H9 (cell line): ENCODE results near the gene AP4B1. TPM values are rescaled to one million over a fixed set of nuclear protein-coding genes. Genes with fewer than 3 reads are reported as not detected.

Experiments
- DNase-seq: peaks from one replicate; pipeline ENCODE4 v3.0.0-alpha.2; 2017
- H2AFZ ChIP-seq: one replicate; pipeline ENCODE4 v1.6.1; 2013; ENCODE audit warnings: mild to moderate bottlenecking, low read length, control low read depth, moderate library complexity
- H2AK5ac ChIP-seq: 2 replicates; pipeline ENCODE4 v1.6.1; 2013; ENCODE audit warnings: low read length, control low read depth, mixed read lengths; ENCODE audit not compliant: insufficient read length
- H2BK120ac ChIP-seq: one replicate; pipeline ENCODE4 v1.6.1; 2013; ENCODE audit warnings: low read depth, mild to moderate bottlenecking, low read length, control low read depth, inconsistent platforms; ENCODE audit not compliant: poor library complexity, severe bottlenecking
- H2BK12ac ChIP-seq: 2 replicates; pipeline ENCODE4 v1.6.1; 2013; ENCODE audit warnings: low read length, control low read depth, mixed read lengths, low read depth; ENCODE audit not compliant: insufficient read length
- H2BK15ac ChIP-seq: 2 replicates; pipeline ENCODE4 v1.6.1; 2013; ENCODE audit warnings: low read depth, low read length, control low read depth
- H2BK20ac ChIP-seq: one replicate; pipeline ENCODE4 v1.6.1; 2013; ENCODE audit warnings: low read depth, mild to moderate bottlenecking, low read length, control low read depth, inconsistent platforms; ENCODE audit not compliant: poor library complexity, severe bottlenecking
- H2BK5ac ChIP-seq: 2 replicates; pipeline ENCODE4 v1.6.1; 2013; ENCODE audit warnings: low read length, control low read depth, mixed read lengths; ENCODE audit not compliant: insufficient read length
- H3K14ac ChIP-seq: 2 replicates; pipeline ENCODE4 v1.6.1; 2013; ENCODE audit warnings: low read length, control low read depth; ENCODE audit not compliant: insufficient read depth
- H3K18ac ChIP-seq: 2 replicates; pipeline ENCODE4 v1.6.1; 2013; ENCODE audit warnings: low read depth, mild to moderate bottlenecking, mixed read lengths, low read length, control low read depth; ENCODE audit not compliant: insufficient read length
- H3K23ac ChIP-seq: 2 replicates; pipeline ENCODE4 v1.6.1; 2013; ENCODE audit warnings: low read length, control low read depth, mixed read lengths, low read depth; ENCODE audit not compliant: insufficient read length
- H3K23me2 ChIP-seq: 2 replicates; pipeline ENCODE4 v1.6.1; 2013; ENCODE audit warnings: low read depth, mild to moderate bottlenecking, mixed read lengths, low read length, control low read depth; ENCODE audit not compliant: insufficient read length, poor library complexity, severe bottlenecking
- H3K27ac ChIP-seq: 2 replicates; pipeline ENCODE4 v1.5.1; 2013; ENCODE audit warnings: low read length, control low read depth, mixed read lengths, low read depth; ENCODE audit not compliant: insufficient read length
- H3K27me3 ChIP-seq: 2 replicates; pipeline ENCODE4 v1.6.1; 2013; ENCODE audit warnings: low read length, control low read depth, inconsistent platforms; ENCODE audit not compliant: insufficient read depth
- H3K4ac ChIP-seq: 2 replicates; pipeline ENCODE4 v1.6.1; 2013; ENCODE audit warnings: low read depth, mild to moderate bottlenecking, control low read depth, inconsistent platforms, low read length, moderate library complexity
- H3K4me1 ChIP-seq: 2 replicates; pipeline ENCODE4 v1.6.1; 2013; ENCODE audit warnings: low read length, control low read depth, inconsistent platforms; ENCODE audit not compliant: insufficient read depth
- H3K4me2 ChIP-seq: 2 replicates; pipeline ENCODE4 v1.6.1; 2013; ENCODE audit warnings: low read length, control low read depth, mixed read lengths; ENCODE audit not compliant: insufficient read length, insufficient read depth
- H3K56ac ChIP-seq: 2 replicates; pipeline ENCODE4 v1.6.1; 2013; ENCODE audit warnings: low read depth, mild to moderate bottlenecking, mixed read lengths, low read length, control low read depth; ENCODE audit not compliant: insufficient read length
- H3K79me1 ChIP-seq: 2 replicates; pipeline ENCODE4 v1.6.1; 2013; ENCODE audit warnings: low read depth, mild to moderate bottlenecking, moderate library complexity, low read length, control low read depth, inconsistent platforms; ENCODE audit not compliant: insufficient read depth, poor library complexity, severe bottlenecking
- H3K79me2 ChIP-seq: 2 replicates; pipeline ENCODE4 v1.6.1; 2013; ENCODE audit warnings: low read length, control low read depth, inconsistent platforms; ENCODE audit not compliant: insufficient read depth
- H3K9ac ChIP-seq: 2 replicates; pipeline ENCODE4 v1.6.1; 2013; ENCODE audit warnings: low read length, control low read depth, mixed read lengths; ENCODE audit not compliant: insufficient read length; ENCODE audit errors: extremely low read depth
- H3K9me3 ChIP-seq: one replicate; pipeline ENCODE4 v1.6.1; 2013; ENCODE audit warnings: low read depth, low read length, inconsistent platforms; ENCODE audit not compliant: control insufficient read depth
- H3T11ph ChIP-seq: one replicate; pipeline ENCODE4 v1.6.1; 2013; ENCODE audit warnings: mild to moderate bottlenecking, low read length, control low read depth, inconsistent platforms
- H4K20me1 ChIP-seq: one replicate; pipeline ENCODE4 v1.6.1; 2013; ENCODE audit not compliant: control insufficient read depth, insufficient read length, insufficient read depth
- H4K5ac ChIP-seq: 2 replicates; pipeline ENCODE4 v1.6.1; 2013; ENCODE audit warnings: low read depth, mild to moderate bottlenecking, mixed read lengths, low read length, control low read depth; ENCODE audit not compliant: insufficient read length
- H4K8ac ChIP-seq: replicated peaks from 2 replicates; pipeline ENCODE4 v1.6.1; 2013; ENCODE audit warnings: low read length, control low read depth, mixed read lengths, low read depth; ENCODE audit not compliant: insufficient read length
- H4K91ac ChIP-seq: 2 replicates; pipeline ENCODE4 v1.6.1; 2013; ENCODE audit warnings: low read depth, mild to moderate bottlenecking, moderate library complexity, mixed read lengths, low read length, control low read depth; ENCODE audit not compliant: insufficient read length
- H3K27ac Mint-ChIP-seq, 3 experiments: 2 replicates in 2 of 3; 3 replicates in 1 of 3; pipeline ENCODE4 v1.8.0; 2020 to 2021; ENCODE audit warnings: mixed read lengths in 3 of 3, mild to moderate bottlenecking in 1 of 3, moderate library complexity in 1 of 3
- H3K27me3 Mint-ChIP-seq: 2 replicates; pipeline ENCODE4 v1.8.0; 2021; ENCODE audit warnings: low read depth, mild to moderate bottlenecking, moderate library complexity, mixed read lengths
- H3K36me3 Mint-ChIP-seq, 3 experiments: 2 replicates in 2 of 3; 3 replicates in 1 of 3; pipeline ENCODE4 v1.8.0; 2020 to 2021; ENCODE audit warnings: low read depth in 3 of 3, mixed read lengths in 3 of 3; ENCODE audit not compliant: insufficient read depth in 1 of 3
- H3K4me1 Mint-ChIP-seq, 2 experiments: 2 replicates each; pipeline ENCODE4 v1.8.0; 2020; ENCODE audit warnings: mixed read lengths in 2 of 2
- H3K4me3 Mint-ChIP-seq, 2 experiments: 2 replicates in 1 of 2; 3 replicates in 1 of 2; pipeline ENCODE4 v1.8.0; 2020 to 2021; ENCODE audit warnings: mild to moderate bottlenecking in 2 of 2, mixed read lengths in 2 of 2, moderate library complexity in 1 of 2
- H3K9me3 Mint-ChIP-seq, 2 experiments: 2 replicates in 1 of 2; 3 replicates in 1 of 2; pipeline ENCODE4 v1.8.0; 2020; ENCODE audit warnings: mild to moderate bottlenecking in 2 of 2, mixed read lengths in 2 of 2, moderate library complexity in 1 of 2
- CTCF ChIP-seq: fragments of 200-600 bp; sonication (generic); conservative IDR thresholded peaks from 3 replicates; pipeline ENCODE4 v1.8.0; 2021; ENCODE audit warnings: antibody characterized with exemption, mild to moderate bottlenecking
- WGBS: extraction: QIAGEN DNeasy Blood & Tissue Kit; methylation state at CpG from one replicate; pipeline ENCODE4 v1.1.7; 2013; ENCODE audit warnings: missing lambda C conversion rate, low lambda C conversion rate, mixed read lengths; ENCODE audit not compliant: insufficient read length; ENCODE audit errors: extremely low coverage; 5-methylcytosine and 5-hydroxymethylcytosine counted together
- total RNA-seq: library from RNA; stranded (reverse); gene quantifications from 2 replicates; pipeline ENCODE4 v1.2.1, GENCODE V29; 2021

AP4B1 gene
- total RNA-seq, 1 experiment from 2014 or later, result 19.3 TPM

GRCh38 chr1:113868387-113869083 is 36.1 kb downstream of the AP4B1 start:
- H2BK15ac ChIP-seq, result no peak overlapping the region
- H3K79me2 ChIP-seq, result no peaks in the 10 kb centered on the region
- no peak overlapping the region for H3T11ph ChIP-seq
- H3K23ac ChIP-seq, result no peak overlapping the region
- H4K8ac ChIP-seq, result no peak overlapping the region
- H4K20me1 ChIP-seq, result no peaks in the 10 kb centered on the region
- H2BK12ac ChIP-seq, result no peak overlapping the region
- H3K18ac ChIP-seq, result no peak overlapping the region
- H3K27ac ChIP-seq, result no peak overlapping the region
- no peak overlapping the region for H2AFZ ChIP-seq
- Mint-ChIP-seq H3K4me1 (no peaks in the 10 kb centered on the region), H3K27me3 (no peaks in the 10 kb centered on the region), H3K4me3 (no peak overlapping the region), H3K36me3 (no peaks in the 10 kb centered on the region), H3K9me3 (no peaks in the 10 kb centered on the region), H3K27ac (no peak overlapping the region)
- H4K5ac ChIP-seq, result no peak overlapping the region
- no peak overlapping the region for H3K4ac ChIP-seq
- no peak overlapping the region for H2BK5ac ChIP-seq
- no peaks in the 10 kb centered on the region for H3K4me1 ChIP-seq
- no CpG with 5 or more reads among the region's 4 CpGs for WGBS
- DNase-seq, result no peak
- H4K91ac ChIP-seq, result no peak overlapping the region
- no peak overlapping the region for H3K4me2 ChIP-seq
- H3K9ac ChIP-seq, result no peak overlapping the region
- H2BK120ac ChIP-seq, result no peak overlapping the region
- no peaks in the 10 kb centered on the region for H3K27me3 ChIP-seq
- no peaks in the 10 kb centered on the region for H3K79me1 ChIP-seq
- H3K14ac ChIP-seq, result no peak overlapping the region
- H3K56ac ChIP-seq, result no peak overlapping the region
- no peak overlapping the region for H2BK20ac ChIP-seq
- TF ChIP-seq CTCF, result no peak
- no peaks in the 10 kb centered on the region for H3K23me2 ChIP-seq
- H2AK5ac ChIP-seq, result no peak overlapping the region
- H3K9me3 ChIP-seq, result no peaks in the 10 kb centered on the region
